HG02981 (cell line): ENCODE measurements around the gene SZRD1.

Experiments
- ATAC-seq: cut with Tn5 transposase; IDR thresholded peaks from one replicate; pipeline ENCODE4 v1.9.1; 2021; ENCODE audit warnings: mild to moderate bottlenecking, moderate library complexity; ENCODE audit not compliant: unreplicated experiment

Gene SZRD1

GRCh38 chr1:16367258-16367967 is 371 bp downstream of the SZRD1 start:
- ATAC-seq = peak; percentile 49

- ATAC-seq = no peak
Measured at GRCh38 chr1:16367968-16368890, 1.2 kb downstream of the SZRD1 start.

- ATAC-seq = no peak
Measured at GRCh38 chr1:16369821-16370220, 2.8 kb downstream of the SZRD1 start.

- no peak for ATAC-seq
Measured at GRCh38 chr1:16371725-16372124, 4.7 kb downstream of the SZRD1 start.

- ATAC-seq = no peak
Measured at GRCh38 chr1:16372535-16373285, 5.7 kb downstream of the SZRD1 start.

- ATAC-seq = no peak
Measured at GRCh38 chr1:16374266-16374665, 7.2 kb downstream of the SZRD1 start.

- no peak for ATAC-seq
Measured at GRCh38 chr1:16375521-16376340, 8.7 kb downstream of the SZRD1 start.

- no peak for ATAC-seq
Measured at GRCh38 chr1:16376971-16377370, 9.9 kb downstream of the SZRD1 start.

GRCh38 chr1:16378443-16378842 is 11.4 kb downstream of the SZRD1 start:
- ATAC-seq = no peak

- no peak for ATAC-seq
Measured at GRCh38 chr1:16380868-16381267, 13.8 kb downstream of the SZRD1 start.

GRCh38 chr1:16383888-16384287 is 16.8 kb downstream of the SZRD1 start:
- ATAC-seq = no peak

- no peak for ATAC-seq
Measured at GRCh38 chr1:16385659-16386453, 18.8 kb downstream of the SZRD1 start.

- no peak for ATAC-seq
Measured at GRCh38 chr1:16386454-16387113, 19.5 kb downstream of the SZRD1 start.

- ATAC-seq = no peak
Measured at GRCh38 chr1:16387201-16388188, 20.5 kb downstream of the SZRD1 start.

GRCh38 chr1:16391411-16391810 is 24.4 kb downstream of the SZRD1 start:
- no peak for ATAC-seq

GRCh38 chr1:16392740-16393569 is 25.9 kb downstream of the SZRD1 start:
- no peak for ATAC-seq
